OCI-M1 (cell line): ENCODE data around the gene RALGAPA2.
"Not testable (repeated sequence)": the region's sequence is repeated elsewhere in the genome, so short reads cannot be mapped to it uniquely, and the experiment has no call there.

ENCODE experiments used
- DNase-seq: peaks from one replicate; lab custom pipeline; 2025; lab: John Stamatoyannopoulos, UW

Gene RALGAPA2

GRCh38 chr20:20573797-20574196, 138.6 kb downstream of the RALGAPA2 start:
- no peak for DNase-seq

GRCh38 chr20:20571068-20571780, 141.2 kb downstream of the RALGAPA2 start:
- DNase-seq = no peak

GRCh38 chr20:20568604-20569205, 143.7 kb downstream of the RALGAPA2 start:
- peak; percentile 69 for DNase-seq

- no peak for DNase-seq
Observed at GRCh38 chr20:20567712-20568111, 144.7 kb downstream of the RALGAPA2 start.

GRCh38 chr20:20566516-20566915, 145.9 kb downstream of the RALGAPA2 start:
- no peak for DNase-seq

- DNase-seq = no peak
Observed at GRCh38 chr20:20564279-20564678, 148.2 kb downstream of the RALGAPA2 start.

- DNase-seq = no peak
Observed at GRCh38 chr20:20562507-20562906, 149.9 kb downstream of the RALGAPA2 start.

- DNase-seq = no peak
Observed at GRCh38 chr20:20561841-20562240, 150.6 kb downstream of the RALGAPA2 start.

GRCh38 chr20:20561172-20561571, 151.3 kb downstream of the RALGAPA2 start:
- no peak for DNase-seq

- no peak for DNase-seq
Observed at GRCh38 chr20:20557406-20557805, 155.0 kb downstream of the RALGAPA2 start.

- DNase-seq = no peak
Observed at GRCh38 chr20:20555838-20556237, 156.6 kb downstream of the RALGAPA2 start.

GRCh38 chr20:20554951-20555350, 157.5 kb downstream of the RALGAPA2 start:
- DNase-seq = no peak

- DNase-seq = no peak
Observed at GRCh38 chr20:20553541-20553940, 158.9 kb downstream of the RALGAPA2 start.

- no peak for DNase-seq
Observed at GRCh38 chr20:20552076-20552475, 160.4 kb downstream of the RALGAPA2 start.

- DNase-seq = no peak
Observed at GRCh38 chr20:20551409-20551808, 161.0 kb downstream of the RALGAPA2 start.

GRCh38 chr20:20549704-20550103, 162.7 kb downstream of the RALGAPA2 start:
- DNase-seq = no peak

GRCh38 chr20:20549267-20549612, 163.2 kb downstream of the RALGAPA2 start:
- DNase-seq = peak; percentile 22

GRCh38 chr20:20548527-20549266, 163.7 kb downstream of the RALGAPA2 start:
- DNase-seq = no peak

- no peak for DNase-seq
Observed at GRCh38 chr20:20547876-20548266, 164.6 kb downstream of the RALGAPA2 start.

- DNase-seq = peak; percentile 90
Observed at GRCh38 chr20:20547221-20547875, 165.1 kb downstream of the RALGAPA2 start.

GRCh38 chr20:20546402-20546801, 166.0 kb downstream of the RALGAPA2 start:
- DNase-seq = no peak

GRCh38 chr20:20543348-20543747, 169.1 kb downstream of the RALGAPA2 start:
- DNase-seq = not testable (repeated sequence)
